HEK293 (cell line): ENCODE measurements around the gene MAGEB17.

Experiments used
- CTCF ChIA-PET: fragments of 350-600 bp; formaldehyde crosslinking; extraction: SDS; loops from one replicate; lab custom pipeline; 2021; ENCODE audit warnings: antibody characterized with exemption; lab: Yijun Ruan, JAX
- POLR2A ChIA-PET: fragments of 300-600 bp; formaldehyde crosslinking; extraction: SDS; loops from one replicate; lab custom pipeline; 2020; ENCODE audit warnings: antibody characterized with exemption, inconsistent platforms; lab: Yijun Ruan, JAX
- H3K27ac ChIP-seq: fragments of 200-500 bp; sonication (Bioruptor generic); 2 replicates; pipeline ENCODE4 v1.5.1; 2014; ENCODE audit warnings: low read depth, low read length, control low read depth, inconsistent platforms; ENCODE audit errors: extremely low read depth
- H3K36me3 ChIP-seq, 2 experiments: fragments of 200-500 bp in 1 of 2; sonication (Bioruptor generic) in 1 of 2; 1 replicate in 1 of 2; 2 replicates in 1 of 2; pipeline ENCODE4 v1.5.1; 2014 to 2017; ENCODE audit warnings: inconsistent platforms in 2 of 2, low read length in 2 of 2; ENCODE audit not compliant: control insufficient read depth in 2 of 2, insufficient read depth in 1 of 2
- H3K4me1 ChIP-seq: fragments of 200-500 bp; sonication (Bioruptor generic); 2 replicates; pipeline ENCODE4 v1.5.1; 2014; ENCODE audit warnings: mild to moderate bottlenecking, low read length, inconsistent platforms; ENCODE audit not compliant: control insufficient read depth, insufficient read depth
- H3K4me3 ChIP-seq: 2 replicates; pipeline ENCODE4 v1.5.1; 2011; ENCODE audit warnings: low read depth, mild to moderate bottlenecking, control low read depth, low read length, moderate library complexity
- H3K9me3 ChIP-seq: fragments of 200-500 bp; sonication (Bioruptor generic); 2 replicates; pipeline ENCODE4 v1.5.1; 2014; ENCODE audit warnings: low read depth, low read length, inconsistent platforms; ENCODE audit not compliant: control insufficient read depth, insufficient read depth
- BCL11A ChIP-seq: fragments of 450-650 bp; formaldehyde crosslinking; IDR thresholded peaks from 2 replicates; pipeline ENCODE4 v1.5.1; 2016; ENCODE audit warnings: low read depth, missing biosample characterization, missing genetic modification characterization
- GLIS2 ChIP-seq: fragments of 450-650 bp; formaldehyde crosslinking; IDR thresholded peaks from 2 replicates; pipeline ENCODE4 v1.5.1; 2016; ENCODE audit warnings: missing biosample characterization, missing genetic modification characterization
- HOXA7 ChIP-seq: sonication (generic); formaldehyde crosslinking; IDR thresholded peaks from 2 replicates; pipeline ENCODE4 v1.8.1; 2022; ENCODE audit warnings: missing genetic modification reagents, borderline replicate concordance
- HOXC10 ChIP-seq: sonication (generic); formaldehyde crosslinking; IDR thresholded peaks from 2 replicates; pipeline ENCODE4 v1.8.1; 2023; ENCODE audit warnings: mild to moderate bottlenecking, missing genetic modification reagents
- KLF16 ChIP-seq: fragments of 450-650 bp; formaldehyde crosslinking; IDR thresholded peaks from 2 replicates; pipeline ENCODE4 v1.5.1; 2017; ENCODE audit warnings: missing biosample characterization, missing genetic modification characterization
- OSR2 ChIP-seq: fragments of 450-650 bp; formaldehyde crosslinking; IDR thresholded peaks from 2 replicates; pipeline ENCODE4 v1.5.1; 2016; ENCODE audit warnings: missing biosample characterization, missing genetic modification characterization
- PRDM1 ChIP-seq: fragments of 450-650 bp; formaldehyde crosslinking; IDR thresholded peaks from 2 replicates; pipeline ENCODE4; 2016; ENCODE audit warnings: missing biosample characterization, missing genetic modification characterization
- PRDM6 ChIP-seq: fragments of 450-650 bp; formaldehyde crosslinking; IDR thresholded peaks from 2 replicates; pipeline ENCODE4 v1.5.1; 2017; ENCODE audit warnings: missing biosample characterization, missing genetic modification characterization
- REPIN1 ChIP-seq: fragments of 450-650 bp; formaldehyde crosslinking; IDR thresholded peaks from 2 replicates; pipeline ENCODE4 v1.5.1; 2017; ENCODE audit warnings: missing biosample characterization, missing genetic modification characterization, low read depth
- ZNF112 ChIP-seq: fragments of 450-650 bp; formaldehyde crosslinking; IDR thresholded peaks from 2 replicates; pipeline ENCODE4 v1.5.0; 2017; ENCODE audit warnings: missing biosample characterization, missing genetic modification characterization
- ZNF174 ChIP-seq: fragments of 450-650 bp; formaldehyde crosslinking; IDR thresholded peaks from 2 replicates; pipeline ENCODE4 v1.5.0; 2017; ENCODE audit warnings: missing biosample characterization, mild to moderate bottlenecking, missing genetic modification characterization
- ZNF19 ChIP-seq: fragments of 450-650 bp; formaldehyde crosslinking; IDR thresholded peaks from 2 replicates; pipeline ENCODE4; 2016; ENCODE audit warnings: missing biosample characterization, missing genetic modification characterization, low read depth
- ZNF214 ChIP-seq: fragments of 450-650 bp; formaldehyde crosslinking; IDR thresholded peaks from 2 replicates; pipeline ENCODE4 v1.5.1; 2017; ENCODE audit warnings: missing biosample characterization, mild to moderate bottlenecking, missing genetic modification characterization, borderline replicate concordance
- ZNF26 ChIP-seq: fragments of 450-650 bp; formaldehyde crosslinking; IDR thresholded peaks from 2 replicates; pipeline ENCODE4 v1.5.1; 2016; ENCODE audit warnings: missing biosample characterization, missing genetic modification characterization
- ZNF354C ChIP-seq: fragments of 450-650 bp; formaldehyde crosslinking; IDR thresholded peaks from 2 replicates; pipeline ENCODE4 v1.5.1; 2016; ENCODE audit warnings: missing biosample characterization, missing genetic modification characterization, low read depth, borderline replicate concordance
- ZNF501 ChIP-seq: fragments of 450-650 bp; formaldehyde crosslinking; IDR thresholded peaks from 2 replicates; pipeline ENCODE4 v1.5.1; 2016; ENCODE audit warnings: missing biosample characterization, missing genetic modification characterization
- ZNF510 ChIP-seq: fragments of 450-650 bp; formaldehyde crosslinking; IDR thresholded peaks from 2 replicates; pipeline ENCODE4 v1.5.1; 2018; ENCODE audit warnings: mild to moderate bottlenecking, missing genetic modification characterization, missing biosample characterization; ENCODE audit not compliant: insufficient replicate concordance
- ZNF544 ChIP-seq: fragments of 450-650 bp; formaldehyde crosslinking; IDR thresholded peaks from 2 replicates; pipeline ENCODE4 v1.5.0; 2017; ENCODE audit warnings: missing biosample characterization, missing genetic modification characterization
- ZNF558 ChIP-seq: fragments of 450-650 bp; formaldehyde crosslinking; IDR thresholded peaks from 2 replicates; pipeline ENCODE4 v1.5.1; 2016; ENCODE audit warnings: missing biosample characterization, missing genetic modification characterization
- ZNF571 ChIP-seq: fragments of 450-650 bp; formaldehyde crosslinking; IDR thresholded peaks from 2 replicates; pipeline ENCODE4 v1.5.0; 2017; ENCODE audit warnings: missing biosample characterization, missing genetic modification characterization
- ZNF585B ChIP-seq: fragments of 450-650 bp; formaldehyde crosslinking; IDR thresholded peaks from 2 replicates; pipeline ENCODE4 v1.5.1; 2016; ENCODE audit warnings: missing biosample characterization, missing genetic modification characterization
- ZNF610 ChIP-seq: fragments of 450-650 bp; formaldehyde crosslinking; IDR thresholded peaks from 2 replicates; pipeline ENCODE4 v1.5.1; 2016; ENCODE audit warnings: missing biosample characterization, missing genetic modification characterization, borderline replicate concordance
- ZNF747 ChIP-seq: fragments of 450-650 bp; formaldehyde crosslinking; IDR thresholded peaks from 2 replicates; pipeline ENCODE4 v1.5.1; 2016; ENCODE audit warnings: missing biosample characterization, missing genetic modification characterization
- ZXDB ChIP-seq: fragments of 450-650 bp; formaldehyde crosslinking; IDR thresholded peaks from 2 replicates; pipeline ENCODE4 v1.5.1; 2016; ENCODE audit warnings: missing biosample characterization, missing genetic modification characterization
- TF ChIP-seq, protein P1 (sequence below): fragments of 450-650 bp; formaldehyde crosslinking; IDR thresholded peaks from 2 replicates; pipeline ENCODE4 v1.5.1; 2016; ENCODE audit warnings: missing biosample characterization, missing genetic modification characterization

MAGEB17 gene

GRCh38 chrX:16205840-16206239 is 38.6 kb downstream of the MAGEB17 start:
- Histone ChIP-seq H3K4me3 (no peak overlapping the region), H3K36me3 (no peaks in the 10 kb centered on the region), H3K9me3 (no peaks in the 10 kb centered on the region; the same call in 1 of the 2 replicates), H3K27ac (no peak overlapping the region), H3K4me1 (no peaks in the 10 kb centered on the region)
- CTCF ChIA-PET = no interaction called here
- no peak for TF ChIP-seq KLF16 (tag by site-specific recombination)
- no peak for TF ChIP-seq ZNF571 (tag by site-specific recombination)
- TF ChIP-seq ZNF747 (tag by site-specific recombination) = no peak
- POLR2A ChIA-PET = no interaction called here

DNA sequence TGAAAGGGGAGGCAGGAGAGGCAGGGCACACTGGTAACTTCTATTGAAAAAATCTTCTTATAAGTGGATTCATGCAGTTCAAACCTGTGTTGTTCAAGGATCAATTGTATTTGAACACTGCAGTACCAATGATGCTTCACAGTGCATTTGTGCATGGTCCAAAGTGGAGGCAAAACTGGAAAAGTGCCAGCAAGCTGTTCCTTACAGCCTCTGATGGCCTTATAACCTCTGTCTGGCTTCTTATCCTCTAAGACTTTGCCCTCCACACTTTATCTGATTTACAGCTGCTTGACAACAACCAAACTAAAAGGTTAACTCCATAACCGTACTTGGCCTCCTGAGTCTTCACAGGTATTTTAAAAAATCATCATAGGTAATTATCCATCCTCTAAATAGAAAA is 40.4 kb downstream of the MAGEB17 start:
- Histone ChIP-seq H3K27ac (no peak overlapping the region), H3K4me1 (no peaks in the 10 kb centered on the region), H3K4me3 (no peak overlapping the region), H3K36me3 (no peaks in the 10 kb centered on the region), H3K9me3 (no peaks in the 10 kb centered on the region; the same call in 1 of the 2 replicates)
- TF ChIP-seq ZNF354C (tag by site-specific recombination) (no peak), ZNF19 (tag by site-specific recombination) (no peak), BCL11A (no peak), ZNF501 (tag by site-specific recombination) (no peak), ZNF174 (tag by site-specific recombination) (no peak), ZNF544 (tag by site-specific recombination) (no peak), ZNF558 (tag by site-specific recombination) (no peak), ZNF26 (tag by site-specific recombination) (no peak), ZNF214 (no peak), PRDM6 (tag by site-specific recombination) (no peak), GLIS2 (tag by site-specific recombination) (no peak), ZNF112 (tag by site-specific recombination) (no peak), ZNF610 (tag by site-specific recombination) (no peak), OSR2 (tag by site-specific recombination) (no peak), REPIN1 (tag by site-specific recombination) (no peak)
- TF ChIP-seq, protein P1, sequence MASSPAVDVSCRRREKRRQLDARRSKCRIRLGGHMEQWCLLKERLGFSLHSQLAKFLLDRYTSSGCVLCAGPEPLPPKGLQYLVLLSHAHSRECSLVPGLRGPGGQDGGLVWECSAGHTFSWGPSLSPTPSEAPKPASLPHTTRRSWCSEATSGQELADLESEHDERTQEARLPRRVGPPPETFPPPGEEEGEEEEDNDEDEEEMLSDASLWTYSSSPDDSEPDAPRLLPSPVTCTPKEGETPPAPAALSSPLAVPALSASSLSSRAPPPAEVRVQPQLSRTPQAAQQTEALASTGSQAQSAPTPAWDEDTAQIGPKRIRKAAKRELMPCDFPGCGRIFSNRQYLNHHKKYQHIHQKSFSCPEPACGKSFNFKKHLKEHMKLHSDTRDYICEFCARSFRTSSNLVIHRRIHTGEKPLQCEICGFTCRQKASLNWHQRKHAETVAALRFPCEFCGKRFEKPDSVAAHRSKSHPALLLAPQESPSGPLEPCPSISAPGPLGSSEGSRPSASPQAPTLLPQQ = no peak
- ChIA-PET POLR2A (no interaction called here), CTCF (interaction anchor here (0.6 to 0.7 kb wide), 2 partner anchors 144 to 1026 kb away, joined by 3 to 4 read pairs; no protein-coding TSS in a partner anchor)

DNA sequence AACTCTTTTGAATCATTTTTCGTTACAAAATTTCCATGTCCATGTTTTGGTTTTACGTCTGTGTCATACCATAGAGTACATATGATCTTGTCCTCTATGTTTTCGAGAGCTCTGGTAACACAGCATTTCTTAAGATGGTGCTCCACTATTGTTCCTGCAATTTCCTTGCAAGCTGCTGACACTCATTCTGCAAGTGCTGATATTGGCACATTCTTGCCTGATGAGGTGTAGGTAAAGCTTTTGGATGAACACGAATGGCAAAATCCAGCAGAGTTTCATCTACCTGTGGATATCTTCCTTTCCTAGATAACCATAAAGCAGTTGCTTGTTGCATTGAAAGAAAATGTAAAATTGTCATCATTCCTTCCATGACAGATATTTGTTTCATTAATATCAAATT is 41.3 kb downstream of the MAGEB17 start:
- Histone ChIP-seq H3K4me1 (no peaks in the 10 kb centered on the region), H3K36me3 (no peaks in the 10 kb centered on the region), H3K27ac (no peak overlapping the region), H3K9me3 (no peaks in the 10 kb centered on the region; the same call in 1 of the 2 replicates), H3K4me3 (no peak overlapping the region)
- ChIA-PET POLR2A (no interaction called here), CTCF (no interaction called here)
- TF ChIP-seq ZNF585B (tag by site-specific recombination) (no peak), PRDM1 (tag by site-specific recombination) (no peak), HOXC10 (CRISPR knock-in tag) (no peak), ZNF19 (tag by site-specific recombination) (no peak), ZXDB (tag by site-specific recombination) (no peak), HOXA7 (CRISPR knock-in tag) (no peak), ZNF510 (tag by site-specific recombination) (no peak)
